IPS-NIHi7 (cell line): ENCODE measurements around the gene C6orf89.

ENCODE experiments used
- DNase-seq: peaks from one replicate; pipeline ENCODE4 v3.0.0; 2012; ENCODE audit warnings: mixed read lengths; ENCODE audit errors: extremely low spot score

C6orf89 gene

DNA sequence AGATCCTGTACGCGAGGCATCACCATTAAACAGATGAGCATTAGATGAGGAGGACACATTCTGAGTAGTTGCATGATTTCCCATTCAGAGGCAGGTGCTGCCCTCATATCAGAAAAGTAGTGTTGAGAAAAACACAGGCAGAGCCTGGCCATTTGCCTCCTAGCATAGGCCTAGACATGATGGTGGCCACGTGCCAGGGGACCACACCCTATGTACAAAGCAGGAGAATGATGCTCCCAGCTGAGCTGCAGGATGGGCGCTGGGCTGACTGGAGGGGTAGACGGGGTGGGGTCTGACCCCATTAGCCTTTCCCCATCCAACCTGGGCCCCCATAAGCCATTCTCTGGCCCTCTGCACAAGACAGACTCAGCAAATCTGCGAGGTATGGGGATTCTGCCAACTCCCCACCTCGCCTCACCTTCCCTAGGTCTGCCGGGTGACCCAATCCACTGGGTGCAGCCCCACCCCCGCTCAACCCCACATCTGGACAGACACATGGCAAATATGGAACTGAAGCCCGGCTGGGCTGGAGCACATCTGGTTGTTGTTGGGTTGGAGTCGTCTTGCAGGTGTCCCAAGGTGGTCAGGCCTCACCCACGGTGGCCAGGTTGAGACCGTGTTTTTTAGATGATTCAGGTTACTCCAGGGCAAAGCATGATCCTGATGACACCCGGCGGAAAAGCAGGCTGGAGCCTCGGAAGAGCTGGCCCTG is 82.7 kb downstream of the C6orf89 start:
- DNase-seq, result no peak

DNA sequence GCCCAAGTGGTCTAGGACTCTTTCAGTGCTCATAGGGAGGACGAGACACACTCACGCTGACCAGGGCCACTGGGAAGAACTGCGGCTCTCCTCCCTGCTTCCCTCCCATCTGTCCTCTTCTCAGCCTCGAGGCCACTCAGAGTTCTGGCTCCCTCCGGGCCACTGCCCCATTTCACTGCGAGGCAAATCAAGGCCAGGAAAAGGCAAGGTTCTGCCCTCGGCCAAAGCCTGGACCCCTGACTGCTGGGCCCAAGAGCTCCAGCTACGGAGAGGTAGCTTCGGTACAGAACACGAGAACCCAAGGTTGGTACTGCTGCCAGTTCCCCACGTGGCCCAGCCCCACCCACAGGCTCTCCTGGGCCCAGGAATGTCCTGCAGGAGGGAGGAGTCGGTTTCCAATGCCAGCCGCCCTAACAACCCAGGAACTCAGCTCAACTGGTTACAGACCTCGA is 83.5 kb downstream of the C6orf89 start:
- no peak for DNase-seq

DNA sequence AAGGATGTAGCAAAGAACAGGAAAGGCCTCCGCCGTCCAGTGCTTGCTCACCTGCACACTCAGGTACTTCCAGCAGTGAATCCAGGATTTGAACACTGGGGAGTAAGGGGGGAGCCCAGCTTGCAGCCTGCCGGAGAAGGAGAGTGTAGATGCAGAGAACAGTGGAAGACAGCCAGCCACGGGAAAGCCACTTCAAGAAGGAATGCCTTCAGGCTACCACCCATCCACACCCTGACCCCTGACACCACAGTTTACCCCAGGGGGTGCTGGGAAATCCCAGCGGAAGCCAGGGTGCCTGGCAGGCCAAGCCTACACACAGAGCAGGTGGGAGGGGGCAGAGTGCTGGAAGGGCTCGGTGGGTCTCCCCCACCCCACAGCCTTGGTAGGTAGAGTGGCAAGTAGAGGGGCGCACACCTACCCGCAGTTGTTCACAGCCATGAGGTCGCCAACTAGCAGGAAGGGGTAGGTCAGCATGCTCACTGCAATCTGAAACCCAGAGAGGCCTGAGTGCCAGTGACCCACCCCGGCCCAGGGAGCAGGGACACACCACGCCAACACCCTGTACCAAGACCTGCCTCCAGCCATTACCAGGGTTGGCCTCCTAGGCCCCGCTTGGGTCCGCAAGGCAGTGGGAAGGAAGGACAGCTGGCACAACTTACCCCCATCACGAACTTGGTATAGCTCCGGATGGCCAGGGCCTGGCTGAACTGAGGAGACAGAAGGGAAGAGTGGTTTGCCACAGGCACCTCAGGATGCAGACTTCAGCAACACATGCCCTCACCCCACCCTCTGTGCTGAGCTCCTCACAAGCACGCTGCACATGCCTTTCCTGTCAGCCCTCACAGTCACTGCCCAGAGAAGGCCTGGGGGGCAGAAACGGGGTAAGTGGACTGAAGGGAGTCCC is 84.5 kb downstream of the C6orf89 start:
- no peak for DNase-seq

DNA sequence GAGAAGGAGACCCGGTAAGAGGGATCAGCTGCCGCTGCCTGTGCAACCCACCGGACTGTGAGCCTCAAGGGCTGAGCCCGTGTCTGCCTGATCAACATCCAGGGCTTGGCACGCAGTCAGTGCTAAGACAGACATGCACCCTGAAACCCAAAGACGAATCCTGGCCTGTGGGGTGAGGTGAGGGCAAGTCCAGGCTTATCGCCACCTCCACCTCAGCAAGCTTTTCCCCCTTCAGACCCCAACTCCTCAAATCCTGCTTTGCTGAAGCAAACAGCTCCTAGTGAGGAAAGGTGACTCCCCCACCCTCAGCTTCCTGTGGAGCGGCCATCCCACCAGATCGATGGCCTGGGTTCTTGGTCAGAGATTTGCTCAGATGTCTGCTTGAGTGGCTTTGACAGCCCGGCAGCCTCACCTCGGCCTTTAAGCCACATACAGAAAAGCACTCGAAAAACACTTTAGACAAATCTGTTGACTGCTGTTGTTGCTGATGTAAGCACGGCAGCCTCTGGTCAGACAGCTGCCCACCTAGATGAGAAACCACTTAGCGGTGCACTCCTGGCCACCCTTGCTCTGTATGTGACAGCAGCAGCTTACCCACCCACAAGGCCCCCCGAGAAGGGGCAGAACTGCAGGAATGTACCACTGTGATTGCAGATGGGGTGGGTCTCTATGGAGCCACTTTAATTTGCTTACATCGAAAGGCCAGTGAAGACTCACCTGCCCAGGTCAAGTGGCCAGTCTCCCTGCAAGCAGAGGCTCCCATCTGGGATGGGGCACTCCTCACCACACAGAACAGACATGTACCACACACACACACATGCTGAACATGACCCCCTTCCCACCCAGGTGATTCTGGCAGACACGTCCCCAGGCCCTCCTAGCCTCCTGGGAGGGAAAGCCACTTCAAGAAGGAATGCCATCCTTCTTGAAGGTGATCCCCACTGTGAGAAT is 85.4 kb downstream of the C6orf89 start:
- no peak for DNase-seq

DNA sequence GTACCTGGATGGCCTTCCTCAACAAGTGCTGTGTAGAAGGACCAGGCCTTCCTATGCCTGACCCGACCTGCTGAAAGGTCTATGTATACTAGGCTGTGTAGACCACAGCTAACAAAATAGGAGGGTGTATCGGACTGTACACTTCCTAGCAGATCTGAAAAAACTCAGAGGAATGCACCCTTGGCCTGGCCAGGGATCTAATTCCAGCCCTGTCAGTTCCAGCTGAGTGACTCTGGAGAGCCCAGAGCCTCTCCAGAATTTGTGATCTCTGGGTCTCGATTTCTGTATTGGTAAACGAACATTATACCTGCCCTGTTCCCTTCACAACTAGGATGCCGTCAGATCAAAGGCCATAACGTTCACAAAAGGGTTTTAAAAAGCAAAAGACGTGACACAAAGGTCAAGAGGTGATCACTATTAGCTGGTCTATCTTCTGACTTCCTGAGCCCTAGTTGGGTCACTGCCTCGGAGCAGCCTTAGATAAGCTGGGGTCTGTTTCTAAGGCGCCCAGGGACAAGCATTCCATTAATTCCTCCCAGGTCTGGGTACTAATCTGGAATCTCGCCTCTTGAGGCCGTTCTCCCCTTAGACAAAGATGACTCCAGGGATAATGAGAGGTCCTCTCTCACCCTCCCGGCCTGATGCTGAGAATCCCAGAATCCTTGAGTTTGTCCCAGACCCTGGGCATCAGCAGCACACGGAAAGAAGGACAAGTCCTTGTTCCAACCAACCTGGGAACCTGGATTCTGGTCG is 86.3 kb downstream of the C6orf89 start:
- no peak for DNase-seq

DNA sequence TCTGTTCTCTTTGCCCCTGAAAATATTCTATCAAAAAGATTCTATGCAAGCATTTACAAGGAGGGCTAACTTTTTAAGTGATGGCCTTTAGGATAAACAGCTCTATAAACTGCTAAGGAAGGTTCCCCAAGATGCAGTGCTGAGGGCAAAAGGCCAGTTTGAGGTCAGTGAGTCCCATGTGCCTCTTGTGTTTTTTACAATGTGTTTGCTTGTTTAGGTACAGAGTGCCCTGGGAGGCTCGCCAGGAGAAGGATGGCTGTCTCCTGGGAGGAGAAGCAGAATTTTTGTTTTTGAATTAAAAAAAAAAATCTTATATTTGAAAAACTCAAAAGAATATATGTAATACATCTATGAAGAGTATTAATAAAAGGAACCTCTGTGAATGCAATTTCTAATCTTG is 87.4 kb downstream of the C6orf89 start:
- DNase-seq, result no peak

DNA sequence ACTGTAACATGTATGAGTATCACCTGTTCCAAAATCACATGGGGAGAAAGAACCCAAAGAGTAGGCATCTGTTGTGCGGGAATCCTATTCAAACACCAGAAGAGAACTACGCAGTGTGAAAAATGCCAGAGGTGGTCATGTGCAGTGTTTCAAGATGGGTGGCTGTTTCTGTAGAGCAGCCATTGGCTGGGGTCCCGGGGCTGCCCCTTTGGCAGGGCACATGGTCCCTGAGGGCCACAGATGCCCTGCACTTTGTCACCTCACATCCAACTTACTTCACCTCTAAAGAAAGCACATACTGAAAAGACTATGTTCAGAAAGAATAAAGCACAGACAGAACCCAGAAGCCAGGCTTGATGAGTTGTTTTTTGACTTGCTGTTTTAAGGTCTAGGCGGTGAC is 87.9 kb downstream of the C6orf89 start:
- no peak for DNase-seq

DNA sequence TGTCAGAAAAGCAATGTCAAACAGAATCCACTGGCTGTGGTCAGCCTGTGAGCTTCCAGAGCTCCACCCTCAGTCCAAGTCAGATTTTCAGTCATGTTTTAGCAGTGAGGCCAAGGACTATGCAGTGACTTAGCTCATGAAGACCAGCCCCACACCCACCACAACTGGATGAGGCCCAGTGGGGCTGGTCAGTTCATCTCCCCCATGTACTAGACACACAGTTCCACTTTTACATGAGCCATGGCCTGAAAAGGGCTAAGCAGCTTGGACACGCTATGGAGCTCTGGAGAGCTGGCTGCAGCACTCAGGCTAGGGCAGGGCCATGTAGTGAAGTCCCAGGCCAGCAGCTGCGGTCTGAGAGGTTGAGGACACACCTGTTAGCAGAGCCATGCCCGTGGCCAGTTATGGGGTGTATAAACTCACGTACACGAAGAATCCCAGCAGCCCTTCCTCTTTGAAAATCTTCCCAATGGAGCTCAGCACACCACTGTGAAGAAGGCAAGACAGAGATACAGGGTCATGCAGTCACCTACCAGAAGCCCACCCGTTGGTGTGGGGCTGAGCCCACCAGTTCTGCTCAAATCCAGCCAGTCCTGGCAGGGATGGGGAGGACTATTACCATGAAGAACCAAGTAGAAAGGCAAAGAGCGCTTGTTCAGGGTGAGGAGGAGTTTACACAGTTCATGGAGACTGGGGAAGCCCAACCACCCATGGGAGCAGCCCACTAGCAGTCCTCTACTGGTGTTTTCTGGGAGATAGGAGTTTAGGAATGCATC is 89.7 kb downstream of the C6orf89 start:
- DNase-seq, result no peak

DNA sequence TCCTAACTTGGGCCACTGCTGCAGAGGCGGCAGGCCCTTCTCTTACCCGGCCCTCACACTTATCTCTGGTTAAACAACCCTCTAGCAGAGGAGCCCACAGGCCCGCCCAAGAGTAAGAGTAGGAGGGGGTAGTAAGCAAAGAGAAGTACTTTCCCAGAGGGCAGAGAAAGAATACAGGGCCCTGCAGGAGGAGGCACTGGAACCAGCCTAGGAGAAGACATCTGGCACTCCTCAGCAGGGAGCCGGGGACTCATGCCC is 90.2 kb downstream of the C6orf89 start:
- no peak for DNase-seq

DNA sequence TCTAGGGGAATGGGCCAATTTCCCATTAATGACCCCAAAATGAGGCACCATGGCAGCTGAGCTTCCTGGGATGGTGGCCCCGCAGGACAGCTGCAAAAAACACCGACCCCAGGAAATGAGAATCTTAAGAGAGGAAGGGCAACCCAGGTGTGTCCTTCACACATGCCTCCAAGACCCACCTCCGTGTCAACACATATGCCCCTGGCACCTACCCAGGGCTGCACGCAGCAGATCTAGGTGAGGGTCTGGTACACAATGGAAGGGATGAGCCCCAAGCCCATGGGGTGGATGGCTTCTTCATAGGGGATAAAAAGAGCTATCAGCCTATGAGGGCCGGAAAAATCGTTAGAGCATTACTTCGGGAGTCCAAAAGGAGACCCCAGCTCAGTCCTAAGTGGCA is 90.8 kb downstream of the C6orf89 start:
- no peak for DNase-seq

DNA sequence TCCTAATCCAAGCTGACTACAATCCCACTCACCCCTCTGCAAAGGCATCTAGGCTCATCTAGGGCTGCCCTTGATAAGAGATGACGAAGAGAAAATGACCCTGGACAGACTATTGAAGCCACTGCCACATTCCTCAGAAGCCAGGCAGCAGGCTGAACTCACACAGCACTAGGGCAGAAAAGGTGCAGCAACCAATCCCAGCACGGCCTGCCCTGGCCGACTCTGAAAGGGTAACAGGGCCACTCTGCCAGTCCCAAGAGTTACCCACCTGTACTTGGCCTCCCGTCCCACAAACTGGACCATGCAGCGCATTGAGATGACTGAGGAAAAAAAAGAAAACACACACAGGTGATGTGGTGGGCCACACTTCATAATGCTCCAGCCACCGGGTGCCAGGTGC is 91.2 kb downstream of the C6orf89 start:
- no peak for DNase-seq

DNA sequence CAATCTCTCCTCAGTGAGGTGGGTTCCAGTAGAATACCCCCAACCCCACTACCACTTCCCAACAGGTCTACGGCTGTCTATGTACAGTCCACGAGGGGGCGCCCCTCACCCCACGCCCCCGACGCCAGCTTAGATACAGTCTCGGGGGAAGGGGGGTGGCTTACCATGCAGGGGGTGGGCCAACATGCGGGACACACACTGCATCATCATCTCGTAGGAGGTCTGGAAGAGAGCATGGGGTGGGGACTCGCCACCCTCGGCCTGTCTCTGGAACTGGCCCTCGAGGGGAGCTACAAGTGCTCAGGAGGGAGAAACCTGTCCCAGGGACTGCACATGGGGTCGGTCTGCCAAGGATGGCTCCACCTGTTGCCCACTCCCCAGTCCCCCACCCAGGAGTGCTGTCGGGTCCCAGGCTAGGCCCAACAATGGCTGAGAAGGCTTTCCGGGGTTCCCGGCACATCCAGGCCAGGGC is 91.8 kb downstream of the C6orf89 start:
- peak; percentile 68 for DNase-seq
